Coronary artery (tissue), 2 donors: ENCODE results near the gene HK3.

Experiments
- DNase-seq: peaks from one replicate; pipeline ENCODE4 v3.0.0-alpha.2; 2017; ENCODE audit warnings: low spot score
- H3K27ac ChIP-seq, 2 donors: fragments of 200-600 bp; sonication (generic); one replicate each; pipeline ENCODE4 v1.5.1; 2016 to 2019
- H3K4me3 ChIP-seq: fragments of 200-600 bp; sonication (generic); 2 replicates; pipeline ENCODE4 v1.5.1; 2016; ENCODE audit warnings: mild to moderate bottlenecking, moderate library complexity
- TF ChIP-seq, protein P1 (sequence below): fragments of 200-600 bp; sonication (generic); IDR thresholded peaks from one replicate; pipeline ENCODE4 v1.5.1; 2019; ENCODE audit warnings: antibody characterized with exemption

Gene HK3, protein sequence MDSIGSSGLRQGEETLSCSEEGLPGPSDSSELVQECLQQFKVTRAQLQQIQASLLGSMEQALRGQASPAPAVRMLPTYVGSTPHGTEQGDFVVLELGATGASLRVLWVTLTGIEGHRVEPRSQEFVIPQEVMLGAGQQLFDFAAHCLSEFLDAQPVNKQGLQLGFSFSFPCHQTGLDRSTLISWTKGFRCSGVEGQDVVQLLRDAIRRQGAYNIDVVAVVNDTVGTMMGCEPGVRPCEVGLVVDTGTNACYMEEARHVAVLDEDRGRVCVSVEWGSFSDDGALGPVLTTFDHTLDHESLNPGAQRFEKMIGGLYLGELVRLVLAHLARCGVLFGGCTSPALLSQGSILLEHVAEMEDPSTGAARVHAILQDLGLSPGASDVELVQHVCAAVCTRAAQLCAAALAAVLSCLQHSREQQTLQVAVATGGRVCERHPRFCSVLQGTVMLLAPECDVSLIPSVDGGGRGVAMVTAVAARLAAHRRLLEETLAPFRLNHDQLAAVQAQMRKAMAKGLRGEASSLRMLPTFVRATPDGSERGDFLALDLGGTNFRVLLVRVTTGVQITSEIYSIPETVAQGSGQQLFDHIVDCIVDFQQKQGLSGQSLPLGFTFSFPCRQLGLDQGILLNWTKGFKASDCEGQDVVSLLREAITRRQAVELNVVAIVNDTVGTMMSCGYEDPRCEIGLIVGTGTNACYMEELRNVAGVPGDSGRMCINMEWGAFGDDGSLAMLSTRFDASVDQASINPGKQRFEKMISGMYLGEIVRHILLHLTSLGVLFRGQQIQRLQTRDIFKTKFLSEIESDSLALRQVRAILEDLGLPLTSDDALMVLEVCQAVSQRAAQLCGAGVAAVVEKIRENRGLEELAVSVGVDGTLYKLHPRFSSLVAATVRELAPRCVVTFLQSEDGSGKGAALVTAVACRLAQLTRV

DNA sequence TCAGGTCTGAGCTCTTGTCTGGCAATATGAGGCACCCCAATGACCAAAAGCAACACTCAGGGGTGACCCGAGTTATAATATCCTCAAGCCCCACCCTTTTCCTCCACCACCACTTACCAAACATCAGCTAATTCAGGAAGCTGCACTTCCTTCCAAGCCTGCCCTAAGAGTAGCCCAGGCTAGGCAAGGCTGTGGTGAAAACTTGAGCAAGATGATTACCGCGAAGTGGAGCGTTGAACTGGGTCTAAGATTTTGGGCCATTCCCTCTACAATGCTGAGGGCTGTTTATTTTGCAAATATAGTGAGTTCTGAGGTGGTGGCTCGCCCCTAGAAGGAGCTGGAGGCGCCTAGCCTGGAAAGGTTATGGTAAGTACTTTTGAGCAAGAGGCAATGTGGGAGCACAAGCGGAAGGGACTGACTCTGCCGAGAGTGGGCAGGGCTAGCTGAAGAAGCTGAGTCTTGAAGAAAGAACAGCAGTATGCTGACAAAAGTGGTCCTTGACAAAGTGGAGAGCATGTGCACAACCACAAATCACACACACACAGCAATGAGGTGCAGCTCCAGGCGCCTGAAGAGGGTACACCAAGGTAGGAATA, at the start of gene HK3:
Gene HK3, minus strand, starts transcription at position 51 of the 596 bp plus-strand sequence. CDS start 3,187 bp downstream, outside the sequence.
- Histone ChIP-seq H3K27ac (peak within 1 kb of the TSS in 1 of 2 donors; percentile 53), H3K4me3 (peak within 1 kb of the TSS; percentile 40)
- DNase-seq: peak; percentile 71
- TF ChIP-seq, protein P1, sequence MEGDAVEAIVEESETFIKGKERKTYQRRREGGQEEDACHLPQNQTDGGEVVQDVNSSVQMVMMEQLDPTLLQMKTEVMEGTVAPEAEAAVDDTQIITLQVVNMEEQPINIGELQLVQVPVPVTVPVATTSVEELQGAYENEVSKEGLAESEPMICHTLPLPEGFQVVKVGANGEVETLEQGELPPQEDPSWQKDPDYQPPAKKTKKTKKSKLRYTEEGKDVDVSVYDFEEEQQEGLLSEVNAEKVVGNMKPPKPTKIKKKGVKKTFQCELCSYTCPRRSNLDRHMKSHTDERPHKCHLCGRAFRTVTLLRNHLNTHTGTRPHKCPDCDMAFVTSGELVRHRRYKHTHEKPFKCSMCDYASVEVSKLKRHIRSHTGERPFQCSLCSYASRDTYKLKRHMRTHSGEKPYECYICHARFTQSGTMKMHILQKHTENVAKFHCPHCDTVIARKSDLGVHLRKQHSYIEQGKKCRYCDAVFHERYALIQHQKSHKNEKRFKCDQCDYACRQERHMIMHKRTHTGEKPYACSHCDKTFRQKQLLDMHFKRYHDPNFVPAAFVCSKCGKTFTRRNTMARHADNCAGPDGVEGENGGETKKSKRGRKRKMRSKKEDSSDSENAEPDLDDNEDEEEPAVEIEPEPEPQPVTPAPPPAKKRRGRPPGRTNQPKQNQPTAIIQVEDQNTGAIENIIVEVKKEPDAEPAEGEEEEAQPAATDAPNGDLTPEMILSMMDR: no peak

DNA sequence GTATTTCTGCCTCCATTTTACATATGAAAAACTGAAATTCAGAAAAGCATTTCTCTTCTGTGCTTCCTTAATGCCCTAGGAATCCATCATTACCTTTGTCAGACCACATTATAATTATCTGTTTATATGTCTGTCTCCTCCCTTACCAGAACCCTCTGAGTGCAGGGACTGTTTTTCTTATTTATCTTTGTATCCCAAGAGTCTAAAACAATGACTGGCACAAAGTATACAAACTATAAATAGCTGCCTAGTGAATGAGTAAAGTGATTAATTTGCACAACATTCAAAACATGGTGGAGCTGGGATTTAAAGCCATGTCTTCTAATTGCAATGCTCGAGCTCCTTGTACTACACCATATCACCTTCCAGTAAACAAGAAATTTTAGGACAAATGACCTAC, 49.3 kb upstream of the HK3 start:
- TF ChIP-seq, protein P1: no peak
- H3K27ac ChIP-seq: no peak overlapping the region
- no peak for DNase-seq
- no peak overlapping the region for H3K4me3 ChIP-seq

DNA sequence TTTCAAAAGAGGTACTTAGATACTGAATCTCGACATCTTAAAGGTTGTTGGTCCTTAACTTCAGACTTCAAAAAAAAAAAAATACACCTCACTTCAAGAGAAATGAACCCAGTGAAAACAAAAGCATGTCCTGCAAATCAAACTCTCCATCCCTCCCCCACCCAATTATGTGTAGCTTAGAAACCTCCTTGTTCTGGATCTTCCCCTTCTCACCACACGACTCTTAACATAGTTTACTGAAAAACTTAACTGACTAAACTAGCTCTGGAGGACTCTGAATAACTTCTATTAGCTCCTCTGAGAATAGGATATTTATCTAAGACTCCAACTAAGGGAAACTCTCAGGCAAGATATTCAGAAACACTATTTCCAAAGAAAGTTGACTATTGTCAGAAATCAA, 48.7 kb upstream of the HK3 start:
- TF ChIP-seq, protein P1: no peak
- H3K27ac ChIP-seq: no peak overlapping the region
- no peak for DNase-seq
- H3K4me3 ChIP-seq: no peak overlapping the region

DNA sequence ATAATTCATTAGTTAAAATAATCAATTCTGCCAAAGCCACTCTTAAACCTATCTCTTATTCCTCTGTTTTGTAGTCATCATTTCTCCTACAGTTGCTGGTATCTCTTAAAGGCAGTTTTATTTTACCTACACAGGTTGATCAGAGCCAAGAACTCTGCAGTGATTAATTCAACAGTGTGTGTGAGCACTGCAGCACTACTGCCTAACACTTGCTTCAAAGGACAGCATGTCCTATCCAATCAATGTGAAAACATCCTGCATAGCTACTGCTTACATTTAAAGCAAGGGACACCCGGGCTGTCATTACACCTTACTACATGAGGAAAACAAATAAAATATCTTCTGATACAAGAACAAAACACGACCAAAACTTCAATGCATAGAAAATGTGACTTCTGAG, 45.1 kb upstream of the HK3 start:
- no peak overlapping the region for H3K27ac ChIP-seq
- no peak overlapping the region for H3K4me3 ChIP-seq
- DNase-seq: no peak

DNA sequence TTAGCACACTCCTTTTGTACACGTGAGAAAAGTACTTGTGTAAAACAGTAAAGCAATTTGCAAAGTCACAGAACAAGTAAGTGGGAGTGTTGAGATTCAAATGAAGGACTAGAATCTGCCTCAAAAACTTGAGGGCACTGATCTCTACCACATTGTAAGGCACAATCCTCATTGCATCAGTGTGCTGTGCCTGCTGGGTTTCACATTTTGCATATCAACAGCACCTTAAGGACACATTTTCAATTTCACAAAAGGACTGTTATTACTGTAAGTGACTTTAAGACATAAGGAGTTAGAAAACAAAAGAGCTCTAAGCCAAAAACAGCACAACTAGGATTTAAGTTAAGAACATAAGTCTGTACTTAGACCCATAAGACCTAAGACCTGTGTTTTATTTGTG, 44.7 kb upstream of the HK3 start:
- DNase-seq: no peak
- no peak overlapping the region for H3K27ac ChIP-seq
- TF ChIP-seq, protein P1: no peak

More for the DNA sequence above, 45.1 kb upstream of the HK3 start:
- TF ChIP-seq, protein P1: no peak

DNA sequence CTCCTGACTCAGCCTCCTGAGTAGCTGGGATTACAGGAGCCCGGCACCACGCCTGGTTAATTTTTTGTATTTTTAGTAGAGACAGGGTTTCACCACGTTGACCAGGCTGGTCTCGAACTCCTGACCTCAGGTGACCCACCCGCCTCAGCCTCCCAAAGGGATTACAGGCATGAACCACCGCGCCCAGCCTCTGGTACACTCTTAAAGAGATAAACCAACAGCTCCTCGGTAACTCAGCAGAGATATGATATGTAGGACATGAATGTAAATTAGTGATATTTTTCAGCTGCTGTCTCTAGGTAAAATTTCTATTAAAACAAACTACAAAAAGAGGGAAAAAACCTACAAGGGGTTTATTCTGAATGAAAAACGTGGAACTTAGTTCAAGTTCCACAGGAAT, 42.8 kb upstream of the HK3 start:
- no peak for DNase-seq

More for the DNA sequence above, 44.7 kb upstream of the HK3 start:
- no peak overlapping the region for H3K4me3 ChIP-seq

More for the DNA sequence above, 42.8 kb upstream of the HK3 start:
- no peak overlapping the region for H3K4me3 ChIP-seq
- TF ChIP-seq, protein P1: no peak
- H3K27ac ChIP-seq: no peak overlapping the region
